ENCODE measurements around the gene TBC1D2B.
A peak's percentile ranks its signal among the peaks of the same experiment; 100 is the strongest.

The TBC1D2B gene

GRCh38 chr15:78012643-78013077 is 64.9 kb downstream of the TBC1D2B start:
- TF ChIP-seq CTCF (conservative IDR thresholded peaks at IDR 0.05): no peak
- no peak for TF ChIP-seq ZFX (IDR thresholded peaks at IDR 0.05)
- peak overlapping the region; percentile 73 for H3K27ac ChIP-seq

- TF ChIP-seq CTCF (conservative IDR thresholded peaks at IDR 0.05) (no peak), ZFX (IDR thresholded peaks at IDR 0.05) (no peak)
These were observed 67.4 kb downstream of the TBC1D2B start for GRCh38 chr15:78010067-78010466.

GRCh38 chr15:78007964-78008886 is 69.3 kb downstream of the TBC1D2B start:
- TF ChIP-seq ZFX (IDR thresholded peaks at IDR 0.05): no peak
- TF ChIP-seq CTCF (conservative IDR thresholded peaks at IDR 0.05): no peak
- peak overlapping the region; percentile 47 for H3K27ac ChIP-seq

More at GRCh38 chr15:78010067-78010466, 67.4 kb downstream of the TBC1D2B start:
- H3K27ac ChIP-seq: no peak overlapping the region

GRCh38 chr15:78007211-78007931 is 70.1 kb downstream of the TBC1D2B start:
- no peak for TF ChIP-seq CTCF (conservative IDR thresholded peaks at IDR 0.05)
- 0 out of 2 replicates have a peak, but pooled peaks have one; percentile 8 for TF ChIP-seq ZFX (IDR thresholded peaks at IDR 0.05)
- H3K27ac ChIP-seq: peak overlapping the region; percentile 47

GRCh38 chr15:78006567-78007205 is 70.8 kb downstream of the TBC1D2B start:
- TF ChIP-seq CTCF (conservative IDR thresholded peaks at IDR 0.05) (no peak), ZFX (IDR thresholded peaks at IDR 0.05) (no peak)
- peak overlapping the region; percentile 47; the same call in 1 of the 2 replicates for H3K27ac ChIP-seq

GRCh38 chr15:78004919-78005634 is 72.4 kb downstream of the TBC1D2B start:
- TF ChIP-seq CTCF (conservative IDR thresholded peaks at IDR 0.05) (peak; percentile 9; the same call in 1 of the 2 replicates), ZFX (IDR thresholded peaks at IDR 0.05) (no peak)
- H3K27ac ChIP-seq: peak overlapping the region; percentile 83
